HepG2 (cell line): ENCODE results near the gene PTAR1. TPM values are rescaled to one million over a fixed set of nuclear protein-coding genes. Genes with fewer than 3 reads are reported as not detected.
A peak's percentile ranks its signal among the peaks of the same experiment; 100 is the strongest.

ENCODE experiments used
- BRD4 ChIP-seq: sonication (generic); formaldehyde crosslinking; IDR thresholded peaks from 2 replicates; pipeline ENCODE4 v1.4.0; 2020; ENCODE audit warnings: missing genetic modification reagents
- DPF2 ChIP-seq: sonication (generic); formaldehyde crosslinking; IDR thresholded peaks from 2 replicates; pipeline ENCODE4 v1.4.0; 2020; ENCODE audit warnings: mild to moderate bottlenecking, low read depth, missing genetic modification reagents, borderline replicate concordance
- E2F5 ChIP-seq: sonication (generic); formaldehyde crosslinking; conservative IDR thresholded peaks from 2 replicates; pipeline ENCODE4 v1.4.0; 2020; ENCODE audit warnings: missing genetic modification reagents
- FUBP1 ChIP-seq: sonication (generic); formaldehyde crosslinking; IDR thresholded peaks from 2 replicates; pipeline ENCODE4 v1.5.1; 2020; ENCODE audit warnings: missing genetic modification reagents, mild to moderate bottlenecking, borderline replicate concordance
- GATAD2A ChIP-seq: IDR thresholded peaks from 2 replicates; pipeline ENCODE4 v1.6.1; 2016
- HNF4G ChIP-seq, 2 experiments: sonication (generic) in 1 of 2; formaldehyde crosslinking in 1 of 2; IDR thresholded peaks; 2 replicates each; pipeline versions ENCODE4 v1.4.0 to v1.6.1; 2011 to 2020; ENCODE audit warnings: borderline replicate concordance in 2 of 2, low read depth in 2 of 2, mild to moderate bottlenecking in 2 of 2, low read length in 1 of 2, missing genetic modification reagents in 1 of 2, moderate library complexity in 1 of 2
- HNRNPH1 ChIP-seq: fragments of 200-400 bp; formaldehyde crosslinking; optimal IDR thresholded peaks from 2 replicates; pipeline ENCODE3; 2017; ENCODE audit warnings: mild to moderate bottlenecking, low read depth, low read length
- KMT2B ChIP-seq: IDR thresholded peaks from 2 replicates; pipeline ENCODE4 v1.6.1; 2016; ENCODE audit warnings: missing genetic modification reagents, missing compliant biosample characterization
- NR2F2 ChIP-seq: IDR thresholded peaks from 2 replicates; pipeline ENCODE4 v1.6.1; 2012; ENCODE audit warnings: low read depth, inconsistent platforms, borderline replicate concordance
- SAP130 ChIP-seq: IDR thresholded peaks from 2 replicates; pipeline ENCODE4 v1.6.1; 2016; ENCODE audit warnings: low read depth
- TAF15 ChIP-seq: fragments of 200-400 bp; formaldehyde crosslinking; IDR thresholded peaks from one replicate; pipeline ENCODE4 v1.6.1; 2018; ENCODE audit warnings: mild to moderate bottlenecking, low read depth, low read length; ENCODE audit not compliant: poor library complexity, severe bottlenecking
- THAP8 ChIP-seq: sonication (generic); formaldehyde crosslinking; IDR thresholded peaks from 2 replicates; pipeline ENCODE4 v1.5.1; 2020; ENCODE audit warnings: missing genetic modification reagents, mild to moderate bottlenecking, borderline replicate concordance
- THRA ChIP-seq: sonication (generic); formaldehyde crosslinking; IDR thresholded peaks from 2 replicates; pipeline ENCODE4 v1.4.0; 2020; ENCODE audit warnings: missing genetic modification reagents, borderline replicate concordance
- ZBTB49 ChIP-seq: sonication (generic); formaldehyde crosslinking; IDR thresholded peaks from 2 replicates; pipeline ENCODE4 v1.4.0; 2020; ENCODE audit warnings: missing genetic modification reagents, borderline replicate concordance
- ZKSCAN8 ChIP-seq: IDR thresholded peaks from 2 replicates; pipeline ENCODE4 v1.6.1; 2016; ENCODE audit warnings: borderline replicate concordance, missing genetic modification reagents, missing compliant biosample characterization
- ZNF256 ChIP-seq: sonication (generic); formaldehyde crosslinking; conservative IDR thresholded peaks from 2 replicates; pipeline ENCODE4 v1.4.0; 2020; ENCODE audit warnings: missing genetic modification reagents
- ZNF564 ChIP-seq: sonication (generic); formaldehyde crosslinking; IDR thresholded peaks from 2 replicates; pipeline ENCODE4 v1.8.1; 2023; ENCODE audit warnings: mild to moderate bottlenecking, missing genetic modification reagents
- ZNF670 ChIP-seq: sonication (generic); formaldehyde crosslinking; IDR thresholded peaks from 2 replicates; pipeline ENCODE4 v1.8.0; 2022; ENCODE audit warnings: mild to moderate bottlenecking, missing genetic modification reagents, borderline replicate concordance
- ZNF678 ChIP-seq: sonication (generic); formaldehyde crosslinking; IDR thresholded peaks from 2 replicates; pipeline ENCODE4 v1.4.0; 2020; ENCODE audit warnings: mild to moderate bottlenecking, missing genetic modification reagents
- ZNF788 ChIP-seq: sonication (generic); formaldehyde crosslinking; IDR thresholded peaks from 2 replicates; pipeline ENCODE4 v1.5.0; 2020; ENCODE audit warnings: mild to moderate bottlenecking, missing genetic modification reagents, borderline replicate concordance
- polyA plus RNA-seq, 8 experiments: library from polyadenylated mRNA; depleted of rRNA in 3 of 8; stranded (reverse) in 7 of 8; unstranded in 1 of 8; fragments of >200 nt; fragmentation: Illumina TruSeq in 4 of 8; extraction: Trizol in 4 of 8; gene quantifications; 2 replicates each; pipeline versions ENCODE4 v1.2.1 to v1.2.3, GENCODE V29; 2011 to 2016; ENCODE audit warnings: low read depth in 4 of 8, missing spikeins in 1 of 8, mixed read lengths in 1 of 8; ENCODE audit not compliant: insufficient read depth in 1 of 8
- total RNA-seq, 5 experiments: library from RNA; depleted of rRNA; stranded (reverse); fragments of >200 nt; fragmentation: Illumina TruSeq; extraction: Trizol; gene quantifications; 2 replicates each; pipeline ENCODE4 v1.2.3, GENCODE V29; 2016; ENCODE audit warnings: low read depth in 1 of 5

The PTAR1 gene
- total and polyA plus RNA-seq, 2 of the 13 experiments (the other 11 are each of a cell fraction or from before 2014, with no cell fraction given), result 26.5 to 42.1 TPM

- TF ChIP-seq E2F5 (CRISPR knock-in tag) (no peak), SAP130 (CRISPR knock-in tag) (peak; percentile 66), ZNF678 (CRISPR knock-in tag) (no peak), FUBP1 (CRISPR knock-in tag) (no peak), KMT2B (no peak), TAF15 (no peak), HNF4G (IDR thresholded peaks at IDR 0.05; ENCODE audit: borderline replicate concordance, low read depth, low read length) (peak; percentile 88), HNF4G (CRISPR knock-in tag; IDR thresholded peaks at IDR 0.05; ENCODE audit: borderline replicate concordance, low read depth) (no peak), THRA (no peak), ZNF256 (no peak), ZNF788 (no peak), THAP8 (no peak), ZBTB49 (CRISPR knock-in tag) (no peak), ZNF670 (no peak), DPF2 (CRISPR knock-in tag) (peak; percentile 72; the same call in 1 of the 2 replicates), ZKSCAN8 (CRISPR knock-in tag) (0 out of 2 replicates have a peak, but pooled peaks have one; percentile 18), BRD4 (CRISPR knock-in tag) (no peak), NR2F2 (peak; percentile 64), GATAD2A (CRISPR knock-in tag) (peak; percentile 93), HNRNPH1 (no peak), ZNF564 (no peak)
Measured at GRCh38 chr9:69748304-69748703, 11.5 kb downstream of the PTAR1 start (continued).
